Measurements from ENCODE around the gene POLR3K. TPM values are rescaled to one million over a fixed set of nuclear protein-coding genes. Genes with fewer than 3 reads are reported as not detected.

Gene POLR3K
- total and polyA plus RNA-seq, 2 donors (not counting 3 experiments of a cell fraction or from before 2014, with no cell fraction given) = 20.6 to 33.2 TPM

DNA sequence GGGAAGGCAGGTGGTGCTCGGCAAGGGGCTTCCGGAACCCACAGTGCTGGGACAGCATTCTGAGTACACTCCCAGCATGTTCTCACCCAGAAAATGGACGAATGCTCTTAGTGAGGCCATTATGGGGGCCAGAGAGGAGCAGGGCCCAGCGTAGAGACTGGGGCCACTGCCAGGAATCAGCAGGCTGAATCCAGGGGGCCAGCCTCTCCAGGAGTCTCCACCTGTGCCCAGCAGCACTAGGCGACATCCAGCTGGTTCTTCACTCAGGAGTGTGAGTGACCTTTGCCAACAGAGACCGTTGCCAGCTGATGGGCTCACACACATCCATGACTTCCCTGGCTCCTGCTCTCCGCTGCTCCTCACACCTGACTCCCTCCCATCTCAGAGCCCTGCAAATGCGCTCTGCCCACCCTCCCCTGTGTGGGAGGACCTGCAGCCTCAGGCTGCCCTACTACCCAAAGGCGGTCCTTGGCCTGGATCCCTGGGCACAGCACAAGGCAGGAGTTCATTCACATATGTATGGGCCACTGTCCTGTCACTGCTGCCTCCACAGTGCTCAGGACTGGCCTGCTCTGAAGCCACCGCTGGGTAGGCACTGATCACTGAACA, 13.9 kb upstream of the POLR3K start:
- Histone ChIP-seq H3K9ac (replicated peaks; ENCODE audit: extremely low read depth, insufficient read depth, low read length) (no peak overlapping the region), H3K4me3 (replicated peaks in 1 of 3; ENCODE audit: insufficient read depth in 1 of 3, low read depth in 1 of 3, low read length in 3 of 3) (no peak overlapping the region), H3K27ac (ENCODE audit: insufficient read depth, low read depth, low read length) (no peak overlapping the region), H3K79me2 (ENCODE audit: control insufficient read depth, insufficient read depth, low read length) (peaks cover 40% of the 10 kb centered on the region), H3K9me1 (replicated peaks; ENCODE audit: control insufficient read depth, extremely low read depth, insufficient read depth, low read length) (no peaks in the 10 kb centered on the region), H3K4me2 (ENCODE audit: insufficient read depth, low read length) (no peak overlapping the region), H3K36me3 (ENCODE audit: control insufficient read depth in 2 of 2, extremely low read depth in 1 of 2, insufficient read depth in 2 of 2, low read length in 2 of 2) (peaks cover 0 to 27% of the 10 kb centered on the region in 2 experiments), H4K20me1 (replicated peaks; ENCODE audit: control insufficient read depth, extremely low read depth, insufficient read depth, low read length) (no peaks in the 10 kb centered on the region), H3K27me3 (ENCODE audit: control insufficient read depth in 2 of 2, insufficient read depth in 2 of 2, low read length in 2 of 2) (no peaks in the 10 kb centered on the region), H2AFZ (ENCODE audit: low read depth, low read length) (no peak overlapping the region), H3K9me3 (replicated peaks; ENCODE audit: control insufficient read depth, insufficient read depth, low read length) (no peaks in the 10 kb centered on the region), H3K4me1 (ENCODE audit: control insufficient read depth, extremely low read depth, insufficient read depth, low read length) (peaks cover 6% of the 10 kb centered on the region)
- no peak for TF ChIP-seq FOS (IDR thresholded peaks at IDR 0.05; ENCODE audit: borderline replicate concordance, insufficient read depth, low read length)
- TF ChIP-seq, protein P1, sequence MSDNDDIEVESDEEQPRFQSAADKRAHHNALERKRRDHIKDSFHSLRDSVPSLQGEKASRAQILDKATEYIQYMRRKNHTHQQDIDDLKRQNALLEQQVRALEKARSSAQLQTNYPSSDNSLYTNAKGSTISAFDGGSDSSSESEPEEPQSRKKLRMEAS (IDR thresholded peaks at IDR 0.05; ENCODE audit: insufficient read depth, insufficient read length) = no peak
- TF ChIP-seq, protein P2, sequence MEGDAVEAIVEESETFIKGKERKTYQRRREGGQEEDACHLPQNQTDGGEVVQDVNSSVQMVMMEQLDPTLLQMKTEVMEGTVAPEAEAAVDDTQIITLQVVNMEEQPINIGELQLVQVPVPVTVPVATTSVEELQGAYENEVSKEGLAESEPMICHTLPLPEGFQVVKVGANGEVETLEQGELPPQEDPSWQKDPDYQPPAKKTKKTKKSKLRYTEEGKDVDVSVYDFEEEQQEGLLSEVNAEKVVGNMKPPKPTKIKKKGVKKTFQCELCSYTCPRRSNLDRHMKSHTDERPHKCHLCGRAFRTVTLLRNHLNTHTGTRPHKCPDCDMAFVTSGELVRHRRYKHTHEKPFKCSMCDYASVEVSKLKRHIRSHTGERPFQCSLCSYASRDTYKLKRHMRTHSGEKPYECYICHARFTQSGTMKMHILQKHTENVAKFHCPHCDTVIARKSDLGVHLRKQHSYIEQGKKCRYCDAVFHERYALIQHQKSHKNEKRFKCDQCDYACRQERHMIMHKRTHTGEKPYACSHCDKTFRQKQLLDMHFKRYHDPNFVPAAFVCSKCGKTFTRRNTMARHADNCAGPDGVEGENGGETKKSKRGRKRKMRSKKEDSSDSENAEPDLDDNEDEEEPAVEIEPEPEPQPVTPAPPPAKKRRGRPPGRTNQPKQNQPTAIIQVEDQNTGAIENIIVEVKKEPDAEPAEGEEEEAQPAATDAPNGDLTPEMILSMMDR (IDR thresholded peaks at IDR 0.05; ENCODE audit: extremely low read depth in 1 of 2, insufficient read depth in 1 of 2, low read depth in 1 of 2, low read length in 2 of 2) = no peak
- TF ChIP-seq POLR2AphosphoS5 (IDR thresholded peaks at IDR 0.05; ENCODE audit: insufficient read depth, low read depth, low read length) = no peak
- TF ChIP-seq EZH2 (IDR thresholded peaks at IDR 0.05; ENCODE audit: borderline replicate concordance, low read depth, low read length, severe bottlenecking) = no peak
- intact Hi-C loops (cut with micrococcal nuclease) = no loop called here
- ChIA-PET POLR2A (no interaction called here), CTCF (interaction anchor here (3.5 to 18.5 kb wide), 2 partner anchors 9 to 23 kb away, joined by 63 to 790 read pairs; partner anchors contain the start of gene MPG)
- dilution Hi-C loops (cut with MboI; ENCODE audit: extremely low pct_ligation_motif_present, low sequenced_read_pairs) = no loop called here
- BruUV-seq (replicated peaks) = no TSS peak
- no peak for FAIRE-seq
- no peak for DNase-seq (ENCODE audit: low read depth, low spot score)

Measured in endothelial cell of umbilical vein (primary cell).